Stimulated activated CD4-positive, alpha-beta T cell treated with anti-CD3 and anti-CD28 coated beads, Interleukin-1b, Interleukin-23, amount 100 ng/mL, for 24 hours (primary cell): ENCODE results near the gene ENSA.
"Not testable (repeated sequence)": the region's sequence is repeated elsewhere in the genome, so short reads cannot be mapped to it uniquely, and the experiment has no call there.

Experiments used
- DNase-seq, 4 experiments: peaks; one replicate each; pipeline ENCODE4 v3.0.0-alpha.2; 2020; ENCODE audit warnings: low read depth in 4 of 4, low spot score in 1 of 4

The ENSA gene, protein sequence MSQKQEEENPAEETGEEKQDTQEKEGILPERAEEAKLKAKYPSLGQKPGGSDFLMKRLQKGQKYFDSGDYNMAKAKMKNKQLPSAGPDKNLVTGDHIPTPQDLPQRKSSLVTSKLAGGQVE

GRCh38 chr1:150629115-150629928 lies at the start of gene ENSA:
Gene ENSA, minus strand, starts transcription at chr1:150629612. Its CDS starts 142 bp downstream, at chr1:150629470.
- DNase-seq = peak; percentile 81 to 93 (median 86)

- no peak for DNase-seq
Observed at GRCh38 chr1:150678988-150679387, 49.6 kb upstream of the ENSA start.

DNA sequence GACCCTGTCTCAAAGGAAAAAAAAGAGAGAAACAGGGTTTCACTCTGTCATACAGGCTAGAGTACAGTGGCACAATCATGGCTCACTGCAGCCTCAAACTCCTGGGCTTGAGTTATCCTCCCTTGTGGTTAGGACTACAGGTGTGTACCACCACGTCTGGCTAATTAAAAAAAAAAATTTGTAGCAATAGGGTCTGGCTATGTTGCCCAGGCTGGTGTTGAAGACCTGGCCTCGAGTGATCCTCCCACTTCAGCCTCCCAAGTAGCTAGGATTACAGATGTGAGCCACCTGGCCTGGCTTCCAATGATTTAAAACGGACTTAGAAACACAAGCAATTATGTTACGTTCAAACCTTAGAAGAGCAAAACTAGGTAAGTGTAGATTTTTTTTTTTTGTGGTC lies 45.5 kb upstream of the ENSA start:
- DNase-seq = no peak

GRCh38 chr1:150663321-150663720 lies 33.9 kb upstream of the ENSA start:
- DNase-seq = no peak

- DNase-seq = no peak
Observed at GRCh38 chr1:150662811-150663210, 33.4 kb upstream of the ENSA start.

GRCh38 chr1:150661156-150661555 lies 31.7 kb upstream of the ENSA start:
- DNase-seq = no peak

DNA sequence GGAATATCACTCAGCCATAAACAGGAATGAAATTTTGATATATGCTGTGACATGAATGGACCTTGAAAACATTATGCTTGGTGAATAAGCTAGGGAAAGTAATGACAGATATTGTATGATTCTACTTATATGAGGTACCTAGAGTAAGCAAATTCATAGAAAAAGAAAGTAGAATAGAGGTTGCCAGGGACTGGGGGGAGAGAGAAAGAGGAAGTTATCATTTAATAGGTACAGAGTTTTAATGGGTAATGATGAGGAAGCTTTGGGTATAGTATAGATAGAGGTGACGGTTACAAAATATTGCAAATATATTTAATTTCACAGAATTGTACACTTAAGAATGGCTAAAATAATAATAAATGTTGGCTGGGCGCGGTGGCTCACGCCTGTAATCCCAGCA lies 31.2 kb upstream of the ENSA start:
- no peak for DNase-seq

DNA sequence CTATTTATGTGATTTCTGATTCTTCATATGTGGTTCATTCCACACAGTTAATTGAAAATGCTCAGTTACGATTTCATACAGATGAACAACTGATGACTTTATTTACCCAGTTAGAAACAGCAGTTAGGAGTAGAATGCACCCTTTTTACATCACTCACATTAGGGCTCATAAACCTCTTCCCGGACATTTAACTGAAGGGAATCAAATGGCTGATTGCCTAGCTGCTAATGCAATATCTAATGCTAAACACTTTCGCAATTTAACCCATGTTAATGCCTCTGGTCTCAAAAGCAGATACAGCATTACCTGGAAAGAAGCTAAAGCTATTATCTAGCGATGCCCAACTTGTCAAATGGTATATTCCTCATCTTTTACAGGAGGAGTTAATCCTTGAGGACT lies 27.7 kb upstream of the ENSA start:
- DNase-seq = not testable (repeated sequence)

DNA sequence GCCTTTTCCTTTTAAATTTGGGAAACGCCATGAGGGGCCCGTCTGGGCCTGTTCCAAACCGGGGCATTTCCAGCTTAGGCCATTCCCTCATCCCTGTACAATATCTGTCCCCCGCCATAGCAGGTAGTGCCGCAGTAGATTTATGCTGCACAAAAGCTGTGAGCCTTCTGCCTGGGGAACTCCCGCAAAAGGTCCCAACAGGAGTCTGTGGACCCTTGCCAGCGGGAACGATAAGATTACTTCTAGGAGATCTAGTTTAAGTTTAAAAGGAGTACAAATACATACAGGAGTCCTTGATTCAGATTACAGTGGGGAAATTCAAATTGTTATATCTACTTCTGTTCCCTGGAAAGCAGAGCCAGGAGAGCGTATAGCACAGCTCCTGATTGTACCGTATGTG lies 25.2 kb upstream of the ENSA start:
- DNase-seq = not testable (repeated sequence)

- no peak for DNase-seq
Observed at GRCh38 chr1:150650193-150650592, 20.8 kb upstream of the ENSA start.

DNA sequence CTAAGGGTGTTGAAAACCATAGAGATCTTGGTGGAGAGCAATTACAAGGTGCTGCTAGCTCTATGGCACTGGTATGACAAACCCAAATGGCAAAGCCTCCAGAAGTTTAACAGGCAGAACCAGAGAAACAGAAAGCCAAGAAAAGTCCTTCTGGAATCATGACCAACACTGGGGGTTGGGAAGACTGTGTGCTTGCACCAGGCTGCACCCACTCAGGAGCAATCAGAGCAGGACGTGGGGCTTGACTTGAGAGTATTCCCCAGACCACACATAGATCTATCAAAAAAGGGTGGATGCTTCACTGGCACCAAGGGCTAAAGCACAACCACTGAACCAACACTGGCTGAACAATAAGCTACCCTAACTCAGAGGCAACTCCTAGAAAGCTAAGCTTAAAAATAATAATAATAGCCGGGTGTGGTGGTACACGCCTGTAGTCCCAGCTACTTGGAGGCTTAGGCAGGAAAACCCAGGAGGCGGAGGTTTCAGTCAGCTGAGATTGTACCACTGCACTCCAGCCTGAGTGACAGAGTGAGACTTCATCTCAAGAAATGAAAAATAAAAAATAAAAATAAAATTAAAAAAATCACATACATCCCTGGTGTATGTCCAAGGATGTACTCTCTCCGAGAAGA lies 20.1 kb upstream of the ENSA start:
- DNase-seq = no peak

- DNase-seq = no peak
Observed at GRCh38 chr1:150642296-150642695, 12.9 kb upstream of the ENSA start.

GRCh38 chr1:150641126-150641815 lies 11.9 kb upstream of the ENSA start:
- DNase-seq = not testable (repeated sequence)

GRCh38 chr1:150638430-150638829 lies 9.0 kb upstream of the ENSA start:
- not testable (repeated sequence) for DNase-seq

GRCh38 chr1:150634839-150635622 lies 5.6 kb upstream of the ENSA start:
- DNase-seq = not testable (repeated sequence)

DNA sequence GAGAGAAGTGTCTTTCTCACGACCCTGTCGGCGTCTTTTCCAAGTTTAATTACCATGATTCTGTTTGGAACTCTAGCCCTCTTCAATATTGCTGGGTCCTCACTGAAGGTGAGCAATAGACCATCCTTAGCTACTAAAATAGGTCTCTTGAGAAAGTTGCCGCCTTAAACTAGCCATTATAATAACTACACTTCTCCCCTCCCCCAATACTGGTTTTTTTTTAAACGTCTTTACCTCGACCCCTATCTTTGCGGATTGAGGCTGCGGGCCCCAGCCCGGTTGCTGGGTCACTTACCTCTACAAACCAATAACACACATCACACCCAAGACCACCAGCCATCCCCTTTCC lies 672 bp downstream of the ENSA start:
- no peak for DNase-seq

DNA sequence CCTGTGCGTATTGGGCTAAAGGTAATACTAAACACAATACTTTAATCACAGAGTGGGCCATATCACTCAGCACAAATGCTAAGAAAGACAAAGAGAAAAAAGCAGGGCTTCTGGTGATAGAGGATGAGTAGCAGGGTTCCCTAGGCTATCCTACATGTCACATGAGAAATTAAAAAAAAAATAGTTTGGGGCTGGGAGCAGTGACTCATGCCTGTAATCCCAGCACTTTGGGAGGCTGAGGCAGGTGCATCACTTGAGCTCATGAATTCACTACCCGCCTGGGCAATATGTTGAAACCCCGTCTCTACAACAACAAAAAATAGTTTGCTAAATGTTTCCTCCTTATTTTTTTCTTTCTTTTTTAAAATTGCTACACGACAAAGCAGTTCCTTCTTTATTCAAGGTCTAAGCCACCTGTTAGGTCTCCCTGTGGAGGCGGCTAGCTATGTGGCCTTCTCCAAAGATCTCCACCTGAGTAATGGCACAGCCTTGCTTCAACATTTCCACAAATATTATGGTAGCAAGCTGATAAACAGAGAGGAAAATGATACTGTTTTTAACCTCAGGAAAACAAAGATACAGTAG lies 1.5 kb downstream of the ENSA start:
- no peak for DNase-seq

DNA sequence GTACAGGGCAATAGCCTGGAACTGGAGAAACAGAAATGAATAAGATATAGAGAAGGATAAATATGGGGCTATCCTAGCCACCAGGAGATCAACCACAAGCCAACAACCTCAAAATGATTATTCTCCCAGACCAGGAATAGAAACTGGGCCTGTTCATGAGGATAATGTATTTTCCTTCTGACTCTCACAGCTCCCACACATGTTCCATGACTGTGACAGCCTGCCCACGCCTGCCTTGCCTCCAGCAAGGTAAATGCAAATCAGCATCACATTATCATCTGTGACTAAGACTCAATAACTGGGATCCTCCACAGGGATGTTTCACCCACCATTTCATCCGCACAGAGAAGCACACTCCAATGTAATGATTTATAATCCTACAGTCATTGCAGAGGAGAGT lies 3.3 kb downstream of the ENSA start:
- no peak for DNase-seq

DNA sequence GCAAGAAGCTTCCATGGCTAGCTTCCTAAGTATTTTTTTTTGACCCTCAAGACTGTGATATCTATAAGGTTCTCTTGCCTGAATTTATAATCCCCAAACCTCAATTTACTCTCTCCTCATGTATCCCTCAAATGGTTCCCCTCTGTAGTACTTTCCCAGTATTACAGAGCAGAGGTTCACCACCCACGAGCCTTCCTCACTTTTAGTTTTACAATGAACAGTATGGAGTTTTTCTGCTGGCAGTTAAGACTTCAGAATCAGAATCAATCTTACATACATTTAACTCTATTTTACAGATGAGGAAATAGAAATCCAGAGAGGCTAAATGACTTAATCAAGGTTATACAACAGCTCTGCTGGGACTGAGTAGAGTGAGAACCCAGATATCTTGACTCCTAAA lies 4.9 kb downstream of the ENSA start:
- DNase-seq = not testable (repeated sequence)

GRCh38 chr1:150624134-150624533 lies 5.3 kb downstream of the ENSA start:
- DNase-seq = not testable (repeated sequence)
